Esophagus muscularis mucosa (tissue), 4 donors: ENCODE data around the gene CACHD1.

Source experiments
- CTCF ChIP-seq, 3 experiments: fragments of 200-600 bp in 2 of 3; fragments of 450-650 bp in 1 of 3; sonication (generic) in 2 of 3; IDR thresholded peaks; one replicate each; pipeline ENCODE4 v1.5.1; 2017 to 2019; ENCODE audit warnings: antibody characterized with exemption in 3 of 3, mild to moderate bottlenecking in 2 of 3, moderate library complexity in 1 of 3
- EP300 ChIP-seq: sonication (generic); formaldehyde crosslinking; IDR thresholded peaks from one replicate; pipeline ENCODE4 v1.6.1; 2017; ENCODE audit warnings: antibody characterized with exemption
- POLR2A ChIP-seq: fragments of 450-650 bp; IDR thresholded peaks from one replicate; pipeline ENCODE4 v1.6.1; 2017; ENCODE audit warnings: antibody characterized with exemption, moderate library complexity, mild to moderate bottlenecking, low read depth
- POLR2AphosphoS5 ChIP-seq, 2 donors: sonication (generic); formaldehyde crosslinking; IDR thresholded peaks; one replicate each; pipeline ENCODE4 v1.6.1; 2017; ENCODE audit warnings: antibody characterized with exemption in 2 of 2

DNA sequence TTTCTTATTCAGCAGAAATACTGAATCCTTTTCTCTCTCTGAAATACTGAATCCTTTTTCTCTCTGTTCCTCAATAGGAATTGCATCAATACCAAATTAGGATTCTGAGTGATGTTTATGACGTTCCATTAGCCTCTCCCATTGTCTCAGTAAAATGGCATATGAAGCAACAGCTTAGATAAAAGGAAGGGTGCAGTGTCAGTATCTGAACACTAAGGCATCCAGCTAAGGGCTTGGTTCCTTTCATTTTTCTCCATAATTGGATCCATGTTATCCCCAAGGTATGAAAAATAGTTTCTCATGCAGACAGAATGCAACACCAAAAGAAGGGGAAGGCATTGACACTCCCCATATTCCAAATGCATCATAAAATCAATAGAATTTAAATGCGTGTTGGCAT lies 213.5 kb downstream of the CACHD1 start:
- TF ChIP-seq CTCF (IDR thresholded peaks at IDR 0.05), result no peak
- TF ChIP-seq POLR2AphosphoS5 (IDR thresholded peaks at IDR 0.05), result no peak
- TF ChIP-seq EP300, result no peak
- TF ChIP-seq POLR2A, result no peak
